Measurements from ENCODE around the gene PELO.

DNA sequence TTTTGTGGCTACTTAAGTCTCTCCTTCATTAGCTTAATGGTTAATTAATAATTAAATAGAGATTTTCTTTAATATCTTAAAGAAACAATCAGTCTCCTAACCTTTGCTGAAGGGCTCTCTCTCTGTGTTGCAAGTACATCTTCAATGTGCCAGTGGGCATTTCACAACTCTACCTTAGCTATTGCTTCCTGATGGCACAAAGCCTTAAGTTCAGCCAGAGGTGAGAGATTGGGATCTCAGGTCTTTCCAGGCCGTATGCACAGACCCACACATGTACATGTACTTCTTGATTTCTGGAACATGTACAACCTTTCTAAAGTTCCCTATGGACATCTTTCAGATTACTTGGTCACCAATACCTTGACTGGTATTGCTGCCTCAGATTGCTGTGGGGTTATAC is 8.9 kb upstream of the PELO start:
- TF ChIP-seq, protein P1, sequence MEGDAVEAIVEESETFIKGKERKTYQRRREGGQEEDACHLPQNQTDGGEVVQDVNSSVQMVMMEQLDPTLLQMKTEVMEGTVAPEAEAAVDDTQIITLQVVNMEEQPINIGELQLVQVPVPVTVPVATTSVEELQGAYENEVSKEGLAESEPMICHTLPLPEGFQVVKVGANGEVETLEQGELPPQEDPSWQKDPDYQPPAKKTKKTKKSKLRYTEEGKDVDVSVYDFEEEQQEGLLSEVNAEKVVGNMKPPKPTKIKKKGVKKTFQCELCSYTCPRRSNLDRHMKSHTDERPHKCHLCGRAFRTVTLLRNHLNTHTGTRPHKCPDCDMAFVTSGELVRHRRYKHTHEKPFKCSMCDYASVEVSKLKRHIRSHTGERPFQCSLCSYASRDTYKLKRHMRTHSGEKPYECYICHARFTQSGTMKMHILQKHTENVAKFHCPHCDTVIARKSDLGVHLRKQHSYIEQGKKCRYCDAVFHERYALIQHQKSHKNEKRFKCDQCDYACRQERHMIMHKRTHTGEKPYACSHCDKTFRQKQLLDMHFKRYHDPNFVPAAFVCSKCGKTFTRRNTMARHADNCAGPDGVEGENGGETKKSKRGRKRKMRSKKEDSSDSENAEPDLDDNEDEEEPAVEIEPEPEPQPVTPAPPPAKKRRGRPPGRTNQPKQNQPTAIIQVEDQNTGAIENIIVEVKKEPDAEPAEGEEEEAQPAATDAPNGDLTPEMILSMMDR (IDR thresholded peaks at IDR 0.05; ENCODE audit: low read depth, low read length, poor library complexity, severe bottlenecking), result no peak
- TF ChIP-seq EZH2phosphoT487 (IDR thresholded peaks at IDR 0.05; ENCODE audit: borderline replicate concordance, low read length), result no peak

Data from DOHH2 (cell line).